HG03039 (cell line): ENCODE measurements around the gene TGFBR2.

ENCODE experiments used
- ATAC-seq: cut with Tn5 transposase; IDR thresholded peaks from one replicate; pipeline ENCODE4 v1.9.1; 2021; ENCODE audit warnings: mild to moderate bottlenecking, moderate library complexity; ENCODE audit not compliant: unreplicated experiment

Gene TGFBR2

GRCh38 chr3:30606301-30607031 lies at the start of gene TGFBR2:
TGFBR2 (plus strand) TSS chr3:30606601; CDS start chr3:30606884, 283 bp downstream.
- ATAC-seq: peak; percentile 68

- no peak for ATAC-seq
These were observed 48.6 kb upstream of the TGFBR2 start for GRCh38 chr3:30557746-30558303.

GRCh38 chr3:30563956-30564355 lies 42.4 kb upstream of the TGFBR2 start:
- ATAC-seq: no peak

GRCh38 chr3:30567139-30567753 lies 39.2 kb upstream of the TGFBR2 start:
- no peak for ATAC-seq

- ATAC-seq: no peak
These were observed 29.5 kb upstream of the TGFBR2 start for GRCh38 chr3:30576946-30577345.

GRCh38 chr3:30577788-30578187 lies 28.6 kb upstream of the TGFBR2 start:
- peak; percentile 74 for ATAC-seq

GRCh38 chr3:30578479-30578878 lies 27.9 kb upstream of the TGFBR2 start:
- peak; percentile 38 for ATAC-seq

- ATAC-seq: no peak
These were observed 27.3 kb upstream of the TGFBR2 start for GRCh38 chr3:30578986-30579579.

- ATAC-seq: no peak
These were observed 25.3 kb upstream of the TGFBR2 start for GRCh38 chr3:30581067-30581585.

- no peak for ATAC-seq
These were observed 24.4 kb upstream of the TGFBR2 start for GRCh38 chr3:30581982-30582381.

- no peak for ATAC-seq
These were observed 22.4 kb upstream of the TGFBR2 start for GRCh38 chr3:30583973-30584372.

GRCh38 chr3:30585654-30586053 lies 20.7 kb upstream of the TGFBR2 start:
- no peak for ATAC-seq

- ATAC-seq: no peak
These were observed 20.1 kb upstream of the TGFBR2 start for GRCh38 chr3:30586096-30586805.

- no peak for ATAC-seq
These were observed 19.5 kb upstream of the TGFBR2 start for GRCh38 chr3:30586806-30587486.

GRCh38 chr3:30587904-30588303 lies 18.5 kb upstream of the TGFBR2 start:
- ATAC-seq: no peak

- no peak for ATAC-seq
These were observed 10.2 kb upstream of the TGFBR2 start for GRCh38 chr3:30596152-30596551.

GRCh38 chr3:30597131-30597768 lies 9.2 kb upstream of the TGFBR2 start:
- no peak for ATAC-seq

- ATAC-seq: no peak
These were observed 8.6 kb upstream of the TGFBR2 start for GRCh38 chr3:30597769-30598134.

GRCh38 chr3:30598668-30599545 lies 7.5 kb upstream of the TGFBR2 start:
- ATAC-seq: no peak
